ENCODE measurements around the gene PTBP2.

DNA sequence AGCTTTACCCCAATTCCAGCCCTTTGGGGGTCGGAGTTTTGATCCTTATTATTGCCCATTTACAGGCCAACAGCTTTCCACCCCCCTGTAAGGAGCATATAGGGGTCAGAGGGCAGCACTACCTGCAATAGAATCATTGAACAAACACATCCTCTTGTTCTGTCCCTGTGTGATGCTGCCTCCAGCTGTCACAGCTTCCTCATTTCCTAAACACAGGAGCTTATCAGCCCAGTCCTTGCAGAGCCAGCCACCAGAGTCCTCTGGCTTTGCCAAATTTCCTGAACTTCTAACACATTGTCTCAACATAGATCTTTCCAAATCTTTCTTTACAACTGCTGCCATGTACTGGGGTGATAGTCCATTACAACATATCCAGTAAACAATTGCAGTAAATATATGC lies 32.8 kb upstream of the PTBP2 start:
- TF ChIP-seq, protein P1, sequence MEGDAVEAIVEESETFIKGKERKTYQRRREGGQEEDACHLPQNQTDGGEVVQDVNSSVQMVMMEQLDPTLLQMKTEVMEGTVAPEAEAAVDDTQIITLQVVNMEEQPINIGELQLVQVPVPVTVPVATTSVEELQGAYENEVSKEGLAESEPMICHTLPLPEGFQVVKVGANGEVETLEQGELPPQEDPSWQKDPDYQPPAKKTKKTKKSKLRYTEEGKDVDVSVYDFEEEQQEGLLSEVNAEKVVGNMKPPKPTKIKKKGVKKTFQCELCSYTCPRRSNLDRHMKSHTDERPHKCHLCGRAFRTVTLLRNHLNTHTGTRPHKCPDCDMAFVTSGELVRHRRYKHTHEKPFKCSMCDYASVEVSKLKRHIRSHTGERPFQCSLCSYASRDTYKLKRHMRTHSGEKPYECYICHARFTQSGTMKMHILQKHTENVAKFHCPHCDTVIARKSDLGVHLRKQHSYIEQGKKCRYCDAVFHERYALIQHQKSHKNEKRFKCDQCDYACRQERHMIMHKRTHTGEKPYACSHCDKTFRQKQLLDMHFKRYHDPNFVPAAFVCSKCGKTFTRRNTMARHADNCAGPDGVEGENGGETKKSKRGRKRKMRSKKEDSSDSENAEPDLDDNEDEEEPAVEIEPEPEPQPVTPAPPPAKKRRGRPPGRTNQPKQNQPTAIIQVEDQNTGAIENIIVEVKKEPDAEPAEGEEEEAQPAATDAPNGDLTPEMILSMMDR (IDR thresholded peaks at IDR 0.05) = no peak
- no peak for TF ChIP-seq POLR2A (IDR thresholded peaks at IDR 0.05)

Measured in gastroesophageal sphincter (tissue), 3 donors.